GM21515 (cell line): ENCODE measurements around the gene KLF7.

Experiments
- ATAC-seq: cut with Tn5 transposase; IDR thresholded peaks from one replicate; pipeline ENCODE4 v1.9.1; 2021; ENCODE audit not compliant: unreplicated experiment

The KLF7 gene

DNA sequence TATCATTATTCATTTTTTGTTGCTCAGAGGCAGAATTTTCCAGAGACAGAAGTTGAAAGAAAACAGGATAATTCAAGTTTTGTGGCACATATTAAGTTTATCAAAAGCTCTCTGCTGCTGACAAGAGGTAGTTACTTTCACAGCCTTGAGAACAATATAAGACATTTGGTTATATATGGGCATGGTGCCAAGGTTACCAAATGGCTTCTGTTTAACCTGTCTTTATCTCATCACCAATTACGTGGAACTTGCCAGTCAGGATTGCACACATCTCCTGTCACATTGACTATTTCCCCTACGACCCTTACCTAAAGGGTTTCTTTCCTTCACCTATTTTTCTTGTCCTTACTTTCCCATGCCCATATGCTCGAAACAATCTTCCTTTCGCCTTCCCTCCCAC is 35.9 kb downstream of the KLF7 start:
- ATAC-seq: no peak

DNA sequence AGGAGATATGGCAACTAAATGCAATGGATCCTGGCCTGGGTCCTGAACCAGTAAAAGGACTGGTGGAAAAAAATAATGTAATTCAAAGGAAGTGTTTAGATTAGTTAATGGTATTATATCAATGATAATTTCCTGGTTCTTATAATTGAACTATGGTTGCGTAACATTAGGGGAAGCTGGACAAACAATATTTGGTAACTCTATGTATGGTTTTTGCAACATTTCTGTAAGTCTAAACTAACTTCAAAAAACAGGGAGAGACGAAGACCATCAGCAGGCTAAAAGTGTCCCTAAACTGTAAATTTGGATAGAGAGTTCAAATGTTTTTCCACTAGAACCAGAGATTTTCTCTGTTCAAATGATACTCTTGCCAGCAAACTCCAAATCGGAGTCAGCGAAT is 36.9 kb downstream of the KLF7 start:
- no peak for ATAC-seq

DNA sequence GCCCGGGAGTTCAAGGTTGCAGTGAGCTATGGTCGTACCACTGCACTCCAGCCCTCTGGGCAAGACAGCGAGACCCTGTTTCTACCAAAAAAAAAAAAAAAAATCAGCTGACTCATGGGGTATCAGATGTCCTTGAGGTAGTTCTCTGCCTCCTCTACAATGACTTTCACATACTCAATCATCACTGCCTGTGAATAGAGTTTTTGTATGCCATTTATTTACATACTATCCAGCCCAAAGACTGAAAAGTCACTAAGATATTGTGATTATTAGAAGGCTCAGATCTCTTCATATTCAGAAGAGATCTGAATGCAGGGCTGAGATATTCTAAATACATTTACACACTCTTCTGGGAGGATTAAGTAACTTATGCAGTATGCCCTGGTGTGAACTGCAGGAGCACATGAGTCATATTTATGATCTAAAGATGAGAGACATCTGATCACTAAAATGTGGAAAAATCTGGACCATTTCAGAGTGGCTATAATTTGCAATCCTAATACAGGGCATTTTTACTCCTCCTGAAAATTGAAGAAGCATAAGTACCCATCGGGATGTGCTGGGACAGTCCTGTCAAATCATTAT is 38.9 kb downstream of the KLF7 start:
- ATAC-seq: no peak

DNA sequence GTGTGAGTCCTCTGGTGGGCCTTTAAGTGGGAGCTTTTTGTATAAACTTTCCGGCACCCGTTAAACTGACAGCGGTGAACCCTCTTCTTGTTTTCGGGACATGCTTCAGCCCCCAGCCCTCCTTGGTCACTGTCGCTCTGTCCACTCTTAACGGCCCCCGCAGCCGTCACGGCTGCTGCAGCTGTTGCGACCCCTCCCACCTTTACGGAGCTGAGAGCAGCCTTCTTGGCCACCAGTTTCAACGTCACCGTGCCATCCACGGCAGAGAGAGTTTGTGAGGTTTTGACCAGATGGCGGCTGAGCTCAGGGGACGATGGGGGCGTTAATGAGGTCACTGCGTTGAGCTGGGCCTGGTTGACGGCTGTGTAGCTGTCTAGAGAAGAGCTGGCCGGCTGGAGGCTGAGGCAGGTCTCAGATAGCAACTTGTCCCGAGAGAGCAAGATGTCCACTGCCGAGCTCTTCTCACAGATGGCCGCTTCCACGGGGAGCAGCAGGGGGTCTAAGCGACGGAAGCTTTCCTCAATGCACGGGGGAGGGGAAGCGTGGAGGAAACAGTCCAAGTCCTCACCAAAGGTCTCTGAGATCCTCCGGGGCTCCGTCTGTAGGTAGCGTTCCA is 41.9 kb downstream of the KLF7 start:
- ATAC-seq: no peak

DNA sequence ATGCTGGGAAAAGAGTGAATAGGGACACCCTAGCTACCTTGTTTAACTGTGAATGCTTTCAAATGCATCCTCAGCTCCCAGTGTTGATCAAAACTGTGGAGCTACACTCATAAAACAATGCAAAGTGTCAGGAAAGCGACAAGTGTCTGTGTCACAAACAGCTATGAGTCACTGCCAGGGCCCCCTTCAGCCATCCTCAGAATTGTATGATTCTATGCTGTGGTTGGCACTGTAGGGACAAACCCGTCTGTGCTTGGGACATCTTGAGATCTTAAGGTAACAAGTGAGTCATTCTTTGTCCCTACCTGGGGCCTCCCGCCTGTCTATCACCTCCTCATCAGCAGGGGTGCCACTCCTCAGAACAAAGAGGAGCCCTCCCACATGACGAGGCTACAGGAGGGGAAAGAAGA is 42.4 kb downstream of the KLF7 start:
- no peak for ATAC-seq

DNA sequence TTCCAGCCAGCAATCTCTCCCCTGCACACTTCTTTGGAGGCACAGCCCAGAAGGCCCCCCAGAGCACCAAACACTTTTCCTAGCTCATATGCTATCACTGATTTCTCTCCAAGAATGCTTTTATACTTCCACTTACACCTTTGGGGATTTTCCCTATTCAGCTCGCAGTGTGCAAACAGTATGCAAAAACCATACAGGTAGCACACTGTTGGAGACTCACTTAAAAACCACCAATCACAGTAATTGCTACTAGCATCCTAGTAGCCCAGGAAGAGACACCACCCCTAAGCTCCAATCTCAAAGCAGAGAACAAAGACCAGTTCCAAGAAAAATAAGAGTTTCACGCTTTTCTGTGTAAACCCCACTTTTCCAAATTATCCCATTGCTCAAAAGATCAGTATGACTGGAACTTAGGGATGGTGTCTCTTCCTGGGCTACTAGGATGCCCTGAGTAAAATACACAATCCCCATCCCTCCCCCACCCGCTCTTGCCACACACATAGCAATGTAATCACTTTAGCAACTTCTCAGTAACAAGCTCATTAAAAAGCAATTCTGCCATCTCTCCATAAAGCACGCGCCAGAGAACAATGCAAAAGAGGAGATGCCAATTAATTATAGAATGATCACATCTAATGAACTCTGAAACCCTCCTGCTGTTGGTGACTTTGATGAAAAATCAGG is 43.0 kb downstream of the KLF7 start:
- no peak for ATAC-seq

DNA sequence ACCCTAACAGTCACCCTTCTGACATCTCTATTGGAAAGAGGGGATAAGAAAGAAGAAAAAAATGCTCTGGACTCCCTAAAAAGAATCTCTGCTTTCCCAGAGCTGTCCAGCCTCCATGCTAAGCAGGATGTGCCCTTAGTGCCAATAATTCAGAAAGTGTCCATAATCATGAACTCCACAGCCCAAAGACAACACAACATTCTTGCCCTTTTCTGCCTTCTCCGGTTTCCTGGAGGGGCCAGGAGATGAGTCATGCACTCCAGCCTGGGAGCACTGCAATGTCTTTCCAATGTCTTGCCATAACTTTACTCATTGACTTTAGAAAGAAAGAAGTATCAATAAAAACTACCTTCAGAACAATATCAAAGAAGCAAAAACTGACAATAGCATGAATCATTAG is 44.0 kb downstream of the KLF7 start:
- no peak for ATAC-seq

DNA sequence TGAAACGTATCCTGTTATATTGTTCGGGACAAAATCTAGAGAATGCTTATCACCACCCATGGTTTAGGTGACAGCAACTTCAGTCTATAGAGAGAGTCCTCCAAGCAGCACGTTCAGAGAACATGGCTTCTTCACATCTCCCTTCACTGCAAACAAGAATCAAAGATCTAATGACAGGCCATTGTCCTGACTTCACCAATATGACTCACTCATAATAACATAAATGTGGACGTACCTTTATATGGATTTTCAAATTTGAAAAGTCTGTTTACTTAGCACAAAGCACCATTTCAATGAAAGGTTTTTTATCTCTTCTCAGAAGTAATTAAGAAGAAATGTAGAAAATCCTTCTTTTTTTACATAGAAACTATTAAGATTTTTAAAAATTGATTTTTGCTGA is 46.7 kb downstream of the KLF7 start:
- ATAC-seq: no peak

DNA sequence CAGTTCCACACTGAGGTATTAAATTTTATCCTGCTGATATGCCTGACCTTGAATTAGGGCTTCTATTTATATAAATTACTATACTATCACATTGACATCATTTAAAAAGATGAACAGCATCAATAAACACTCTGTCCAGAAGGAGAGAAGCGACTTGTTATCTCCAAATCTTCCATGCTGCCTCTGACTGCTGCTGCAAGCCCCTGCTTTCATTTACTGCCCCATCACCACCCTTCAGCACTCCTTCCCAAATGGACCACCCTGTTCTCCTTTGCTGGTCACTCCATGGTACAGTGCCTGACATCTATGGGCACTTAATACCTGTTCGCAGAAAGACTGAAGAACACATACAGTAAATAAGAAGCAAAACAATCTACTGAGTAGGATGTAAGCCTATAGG is 48.1 kb downstream of the KLF7 start:
- no peak for ATAC-seq

DNA sequence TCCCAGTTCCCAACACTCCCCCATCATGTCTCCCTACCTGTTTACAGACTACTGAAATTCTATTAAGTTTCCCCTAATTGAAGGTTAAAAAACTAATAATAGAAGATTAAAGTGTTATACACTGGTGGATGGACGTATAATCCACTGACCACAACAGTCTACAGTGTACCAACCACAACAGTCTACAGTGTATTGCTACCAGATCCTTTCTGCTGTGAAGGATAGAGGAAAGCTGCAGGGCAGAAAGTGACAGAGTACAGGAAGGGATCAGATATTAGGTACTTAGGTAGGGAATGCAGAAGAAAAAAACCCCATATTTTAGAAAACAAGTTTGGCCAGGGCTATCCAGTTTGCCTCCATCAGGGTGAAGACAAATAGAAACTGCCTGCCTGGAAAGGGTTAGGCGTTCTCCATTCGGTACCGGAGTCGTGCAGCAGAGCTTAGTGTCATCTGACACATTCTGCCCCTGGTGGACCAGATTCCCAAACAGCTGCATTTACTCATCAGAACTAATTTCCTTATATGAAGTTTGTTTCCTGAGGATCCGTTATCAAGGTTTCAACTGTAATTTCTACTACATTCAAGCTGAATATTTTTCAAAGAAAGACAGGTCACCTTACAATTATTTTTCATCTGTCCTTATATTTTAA is 49.9 kb downstream of the KLF7 start:
- no peak for ATAC-seq

DNA sequence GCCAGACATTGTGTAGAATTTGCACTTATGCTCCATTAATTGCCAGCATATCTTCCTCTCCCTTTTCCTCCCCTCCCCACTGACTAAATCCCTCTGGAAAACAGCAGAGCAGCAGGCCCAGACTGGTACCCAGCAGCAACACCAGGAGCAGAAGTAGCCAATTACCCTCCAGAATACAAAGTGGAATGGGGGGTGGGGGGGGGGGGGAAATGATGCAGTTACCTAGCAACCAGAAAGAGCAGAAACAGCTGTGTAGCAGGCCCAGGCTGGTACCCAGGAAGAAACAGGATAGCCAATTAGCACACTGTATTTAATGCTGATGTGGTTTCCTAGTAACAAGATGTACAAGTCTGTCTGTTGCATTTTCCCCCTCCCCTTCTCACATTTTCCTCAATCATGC is 52.3 kb downstream of the KLF7 start:
- no peak for ATAC-seq

DNA sequence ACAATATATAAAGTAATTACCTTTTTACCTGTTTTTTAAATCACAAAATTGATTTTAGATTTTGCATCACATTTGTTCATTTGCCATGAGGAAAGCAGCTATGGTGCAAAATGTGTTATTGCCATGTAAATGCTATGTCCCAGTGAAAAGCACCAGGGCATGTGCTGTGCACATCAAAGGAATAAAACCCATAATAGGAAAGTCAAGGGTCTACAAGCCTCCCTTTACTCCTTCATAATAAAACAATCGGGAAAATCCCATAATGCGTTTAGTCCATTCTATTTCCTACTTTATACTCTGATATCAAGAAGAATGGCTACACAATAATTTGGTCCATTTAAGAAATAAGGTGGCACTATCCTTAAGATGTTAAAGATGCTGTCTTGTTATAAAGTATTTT is 53.0 kb downstream of the KLF7 start:
- no peak for ATAC-seq

DNA sequence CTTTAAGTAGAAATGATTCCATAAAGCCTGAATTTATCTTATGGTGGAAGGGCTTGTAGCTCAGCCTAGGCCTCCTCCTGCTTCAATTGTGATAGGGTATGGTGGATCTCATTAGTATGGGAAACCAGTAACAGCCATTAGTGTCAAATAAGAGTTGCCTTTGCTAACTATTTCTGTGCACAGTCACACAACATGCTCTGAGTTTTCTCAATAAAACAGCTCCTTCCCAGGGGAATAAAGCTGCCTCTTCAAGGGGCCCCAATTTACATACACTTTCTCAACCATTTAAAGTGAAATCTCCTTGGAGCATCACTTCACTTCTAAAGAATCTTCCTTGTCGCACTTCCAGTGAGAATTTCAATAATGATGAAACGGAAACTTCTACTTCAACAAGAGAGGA is 53.4 kb downstream of the KLF7 start:
- ATAC-seq: no peak

DNA sequence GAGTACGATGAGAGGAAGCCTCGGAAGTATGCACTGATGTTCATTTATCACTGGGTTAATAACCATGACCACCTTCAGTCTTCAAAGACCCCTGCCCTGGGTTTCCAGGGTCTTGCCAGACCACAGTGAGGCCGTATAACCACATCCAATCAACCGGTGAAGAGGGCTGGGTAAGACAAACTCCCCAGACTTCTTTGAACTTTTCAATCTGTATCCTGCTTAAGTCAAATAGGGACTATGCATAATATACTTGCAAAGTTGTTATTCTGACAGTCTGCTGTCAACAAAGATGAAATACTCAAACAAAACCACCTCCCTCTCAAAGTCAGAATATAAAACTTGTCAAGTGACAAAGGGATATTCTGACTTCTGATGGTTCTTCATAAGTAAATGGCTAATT is 54.0 kb downstream of the KLF7 start:
- no peak for ATAC-seq

DNA sequence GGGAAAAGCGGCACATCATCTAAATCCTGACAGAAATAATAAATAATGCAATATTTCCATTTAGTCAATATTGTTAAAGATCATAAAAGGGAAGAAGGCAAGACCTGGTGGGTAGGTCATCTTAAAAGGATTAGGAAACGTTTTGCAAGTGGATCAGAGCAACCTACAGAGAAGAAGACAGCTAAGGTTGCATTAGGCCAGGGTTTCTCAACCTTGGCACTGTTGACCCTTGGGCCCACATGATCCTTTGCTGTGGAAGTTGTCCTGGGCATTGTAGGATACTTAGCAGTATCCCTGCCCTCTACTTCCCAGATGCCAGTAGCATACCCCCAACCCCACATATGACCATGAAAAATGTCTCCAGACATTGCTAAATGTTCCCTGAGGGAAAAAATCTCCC is 55.0 kb downstream of the KLF7 start:
- ATAC-seq: no peak

DNA sequence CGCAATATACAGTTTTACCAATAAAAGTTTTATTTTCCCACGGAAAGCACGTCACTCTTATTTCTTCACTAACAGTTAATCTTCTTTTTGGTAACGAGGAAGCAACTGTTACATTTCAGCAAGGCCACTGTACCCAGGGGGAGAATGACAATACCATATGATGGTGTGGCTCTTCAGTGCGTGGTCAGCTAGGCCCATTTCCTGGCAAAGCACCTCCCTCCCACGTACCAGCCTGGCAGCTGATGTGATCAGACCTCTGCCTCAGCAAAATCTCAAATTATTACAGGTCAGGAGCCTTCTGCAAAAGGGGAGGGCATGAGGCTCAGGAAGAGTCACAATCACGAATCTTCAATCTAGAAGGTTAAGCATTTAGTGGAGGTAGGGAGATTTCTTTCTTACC is 55.4 kb downstream of the KLF7 start:
- ATAC-seq: no peak

DNA sequence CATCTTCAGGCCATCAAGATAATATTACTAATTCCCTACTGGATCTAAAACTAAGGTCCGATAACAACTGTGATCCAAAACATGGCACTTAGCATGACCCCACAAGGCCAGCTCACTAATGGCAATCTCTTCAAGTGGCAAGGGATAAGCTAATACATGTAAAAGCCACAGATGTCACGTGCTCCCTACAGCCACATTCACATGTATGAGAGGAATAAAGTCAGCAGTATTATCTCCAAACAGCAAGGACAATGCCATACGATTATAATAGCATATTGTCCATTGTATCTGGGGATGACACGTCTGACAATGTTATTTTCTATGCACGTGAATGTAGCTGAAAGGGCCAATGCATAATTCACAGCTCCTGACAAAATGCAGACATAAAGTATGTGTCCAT is 56.0 kb downstream of the KLF7 start:
- ATAC-seq: no peak

DNA sequence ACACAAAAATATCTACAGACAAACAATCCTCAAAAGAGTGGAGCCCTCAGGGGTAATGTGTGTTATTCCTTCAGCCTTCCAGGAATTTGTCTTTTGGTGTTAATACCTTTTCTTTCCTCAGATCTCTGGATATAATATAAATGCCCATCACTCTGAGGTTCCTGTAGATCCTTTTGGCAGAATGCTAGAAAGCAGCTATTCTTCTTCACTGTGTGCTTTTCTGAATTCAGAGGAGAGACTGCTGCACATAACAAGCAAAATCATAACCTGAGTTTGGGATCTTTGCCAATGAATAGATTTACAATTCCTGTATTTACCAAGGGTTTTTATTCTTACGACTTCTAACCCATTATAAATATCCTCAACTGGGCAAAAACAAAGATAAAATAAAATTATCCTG is 57.3 kb downstream of the KLF7 start:
- no peak for ATAC-seq

DNA sequence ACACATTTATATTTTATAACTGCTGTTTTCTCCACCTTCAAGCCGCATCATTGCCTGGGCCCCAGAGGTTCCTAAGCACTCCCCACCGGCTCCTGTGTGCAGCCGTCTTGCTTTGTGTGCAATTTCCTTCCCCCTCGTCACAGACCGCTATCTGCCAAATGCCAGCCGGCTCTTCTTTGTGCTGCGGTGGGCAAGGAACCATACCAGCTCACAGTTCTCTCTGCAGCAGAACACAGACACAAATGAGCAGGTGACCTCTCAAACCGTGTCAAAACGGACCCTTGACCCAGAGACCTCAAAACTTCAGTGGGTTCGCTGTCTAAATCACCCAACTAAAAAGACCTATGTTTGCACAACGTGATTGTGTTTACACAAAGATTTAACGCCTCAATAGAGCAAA is 58.2 kb downstream of the KLF7 start:
- no peak for ATAC-seq

DNA sequence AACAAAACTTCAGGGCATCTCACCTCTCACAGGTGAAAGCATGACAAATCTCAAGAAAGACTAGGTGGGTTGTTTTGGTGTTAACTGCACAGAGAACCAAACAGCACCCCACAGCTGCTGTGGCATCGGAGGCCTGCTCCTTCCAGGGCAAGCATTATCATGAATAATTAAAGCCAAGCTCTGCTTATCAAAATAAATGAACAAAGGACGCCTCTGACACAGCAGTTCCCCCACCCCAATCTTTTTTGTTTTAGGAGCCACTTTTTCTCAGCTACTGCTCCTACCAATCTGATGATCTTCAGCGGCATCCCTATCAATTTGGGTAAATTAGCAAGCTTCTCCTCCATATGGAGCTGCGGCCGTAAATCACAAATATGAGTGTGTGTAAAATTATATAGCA is 58.6 kb downstream of the KLF7 start:
- ATAC-seq: no peak

DNA sequence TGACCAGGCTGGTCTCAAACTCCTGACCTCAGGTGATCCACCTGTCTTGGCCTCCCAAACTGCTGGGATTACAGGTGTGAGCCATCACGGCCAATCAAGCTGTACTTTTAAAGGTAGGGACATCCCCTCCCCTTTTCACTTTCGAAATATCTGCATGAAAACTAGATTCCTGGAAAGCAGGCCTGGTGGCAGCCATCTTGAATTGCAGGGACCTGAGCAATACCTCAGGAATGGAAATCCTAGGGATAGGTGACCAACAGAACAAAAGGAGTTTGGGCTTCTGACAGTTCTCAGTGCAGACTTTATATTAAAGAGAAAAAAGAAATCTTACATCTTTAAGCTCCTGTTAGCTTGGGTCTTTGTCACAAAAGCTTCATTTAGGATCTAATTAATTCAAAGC is 62.6 kb downstream of the KLF7 start:
- no peak for ATAC-seq

DNA sequence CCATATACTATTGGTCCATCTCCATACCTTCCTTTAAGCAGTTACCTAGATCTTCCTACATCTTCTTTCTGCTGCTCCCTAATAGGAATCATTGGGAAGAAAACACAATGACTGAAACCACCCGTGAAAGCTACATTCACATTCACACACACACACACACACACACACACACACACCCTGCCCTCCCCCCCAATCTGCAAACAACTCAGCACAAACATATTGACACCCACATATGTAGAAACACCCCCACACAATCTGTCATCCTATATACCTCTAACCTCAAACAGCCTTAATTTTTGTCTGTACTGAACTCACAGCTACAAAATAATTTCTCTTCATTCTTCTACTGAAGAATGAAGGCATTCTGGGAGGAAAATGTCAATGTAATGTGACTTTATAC is 63.8 kb downstream of the KLF7 start:
- ATAC-seq: no peak
